Naive thymus-derived CD8-positive, alpha-beta T cell (primary cell): ENCODE measurements around the gene AHRR. TPM values are rescaled to one million over a fixed set of nuclear protein-coding genes. Genes with fewer than 3 reads are reported as not detected.
A peak's percentile ranks its signal among the peaks of the same experiment; 100 is the strongest.

Experiments used
- ATAC-seq, 2 donors: fragments of 150-1000 bp; cut with Tn5 transposase in 1 of 2; sonication (Bioruptor Pico), chemical (Tn5 transposase) in 1 of 2; 1 replicate in 1 of 2; 2 replicates in 1 of 2; pipeline ENCODE4 v1.10.0; 2021; ENCODE audit warnings: mild to moderate bottlenecking in 2 of 2, moderate library complexity in 2 of 2
- POLR2A ChIA-PET: fragments of 350-600 bp; sonication (Branson Sonifier 250); formaldehyde crosslinking; loops from one replicate; lab custom pipeline; 2021; ENCODE audit warnings: antibody characterized with exemption; lab: Charles Lee
- DNase-seq, 10 donors: peaks; one replicate each; pipeline versions ENCODE4 v3.0.0 to v3.0.0-alpha.2; 2020 to 2022
- H3K27ac Mint-ChIP-seq, 10 donors: one replicate each; pipeline ENCODE4 v1.8.0; 2020 to 2022; ENCODE audit warnings: mild to moderate bottlenecking in 10 of 10, mixed read lengths in 10 of 10, moderate library complexity in 4 of 10, inconsistent platforms in 1 of 10
- H3K27me3 Mint-ChIP-seq, 5 donors: one replicate each; pipeline ENCODE4 v1.8.0; 2021 to 2022; ENCODE audit warnings: mixed read lengths in 5 of 5
- H3K36me3 Mint-ChIP-seq, 3 donors: one replicate each; pipeline ENCODE4 v1.8.0; 2020 to 2022; ENCODE audit warnings: mixed read lengths in 3 of 3, mild to moderate bottlenecking in 2 of 3, inconsistent platforms in 1 of 3
- H3K4me1 Mint-ChIP-seq, 4 donors: one replicate each; pipeline ENCODE4 v1.8.0; 2021 to 2022; ENCODE audit warnings: mixed read lengths in 4 of 4
- H3K4me3 Mint-ChIP-seq, 10 donors: one replicate each; pipeline ENCODE4 v1.8.0; 2020 to 2022; ENCODE audit warnings: mild to moderate bottlenecking in 10 of 10, mixed read lengths in 10 of 10, moderate library complexity in 6 of 10, inconsistent platforms in 1 of 10
- H3K9me3 Mint-ChIP-seq, 9 donors: one replicate each; pipeline ENCODE4 v1.8.0; 2020 to 2022; ENCODE audit warnings: mixed read lengths in 9 of 9, mild to moderate bottlenecking in 3 of 9, inconsistent platforms in 1 of 9, moderate library complexity in 1 of 9
- polyA plus RNA-seq, 3 donors: library from polyadenylated mRNA; unstranded; fragments of 300-500 nt; fragmentation: Illumina TruSeq; gene quantifications; one replicate each; pipeline ENCODE4 v1.2.3, GENCODE V29; 2021
- total RNA-seq, 8 experiments: library from RNA in 2 of 8; stranded (reverse) in 2 of 8; gene quantifications; one replicate each; pipeline ENCODE4 v1.2.3 and lab custom pipeline; 2021 to 2026

The AHRR gene
- total and polyA plus RNA-seq, 5 experiments from 2014 or later = 0.11 to 7.6 (median 3.0) TPM; not detected in 1

GRCh38 chr5:324736-325612, 3.5 kb downstream of the AHRR start:
- no peak for DNase-seq
- Mint-ChIP-seq H3K36me3 (peaks cover 0 to 7% (median 0%) of the 10 kb centered on the region in 3 donors), H3K4me3 (peak overlapping the region in 1 of 10 donors; percentile 20), H3K27ac (no peak overlapping the region), H3K9me3 (no peaks in the 10 kb centered on the region), H3K27me3 (peaks cover 19 to 66% (median 33%) of the 10 kb centered on the region in 5 donors), H3K4me1 (peaks cover 1 to 10% (median 9%) of the 10 kb centered on the region in 4 donors)
- POLR2A ChIA-PET = no interaction called here
- ATAC-seq = no peak

GRCh38 chr5:326109-326508, 4.6 kb downstream of the AHRR start:
- no peak overlapping the region for H3K4me3 Mint-ChIP-seq
- H3K27ac Mint-ChIP-seq = no peak overlapping the region
- H3K27me3 Mint-ChIP-seq = peaks cover 18 to 56% (median 28%) of the 10 kb centered on the region in 5 donors
- POLR2A ChIA-PET = no interaction called here
- no peak for ATAC-seq
- no peak for DNase-seq
- no peaks in the 10 kb centered on the region for H3K9me3 Mint-ChIP-seq
- H3K36me3 Mint-ChIP-seq = peaks cover 0 to 3% (median 0%) of the 10 kb centered on the region in 3 donors
- peaks cover under 1 to 7% (median 1%) of the 10 kb centered on the region in 4 donors for H3K4me1 Mint-ChIP-seq

- peaks cover 0 to 3% (median 0%) of the 10 kb centered on the region in 3 donors for H3K36me3 Mint-ChIP-seq
- POLR2A ChIA-PET = no interaction called here
- no peaks in the 10 kb centered on the region for H3K4me1 Mint-ChIP-seq
- ATAC-seq = no peak
- DNase-seq = no peak
- H3K9me3 Mint-ChIP-seq = no peaks in the 10 kb centered on the region
- peaks cover 13 to 46% (median 21%) of the 10 kb centered on the region in 5 donors for H3K27me3 Mint-ChIP-seq
- H3K4me3 Mint-ChIP-seq = no peak overlapping the region
- H3K27ac Mint-ChIP-seq = no peak overlapping the region
These were observed 7.7 kb downstream of the AHRR start for GRCh38 chr5:329121-329735.

DNA sequence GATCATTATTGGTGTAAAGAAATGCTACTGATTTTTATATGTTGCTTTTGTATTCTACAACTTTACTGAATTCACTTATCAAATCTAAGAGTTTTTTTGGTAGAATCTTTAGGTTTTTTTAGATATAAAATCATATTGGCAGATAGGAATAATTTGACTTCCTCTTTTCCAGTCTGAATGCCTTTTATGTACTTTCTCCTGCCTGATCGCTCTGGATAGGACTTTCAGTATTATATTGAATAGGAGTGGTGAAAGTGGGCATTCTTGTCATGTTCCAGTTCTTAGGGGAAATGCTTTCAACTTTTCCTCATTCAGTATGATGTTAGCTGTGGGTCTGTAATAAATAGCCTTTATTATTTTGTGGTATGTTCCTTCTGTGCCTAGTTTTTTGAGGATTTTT, 8.3 kb downstream of the AHRR start:
- H3K4me3 Mint-ChIP-seq = no peak overlapping the region
- POLR2A ChIA-PET = no interaction called here
- peaks cover 0 to 4% (median 1%) of the 10 kb centered on the region in 4 donors for H3K4me1 Mint-ChIP-seq
- no peaks in the 10 kb centered on the region for H3K9me3 Mint-ChIP-seq
- H3K36me3 Mint-ChIP-seq = peaks cover 0 to 3% (median 0%) of the 10 kb centered on the region in 3 donors
- ATAC-seq = no peak
- H3K27me3 Mint-ChIP-seq = peaks cover 13 to 44% (median 24%) of the 10 kb centered on the region in 5 donors
- no peak for DNase-seq
- no peak overlapping the region for H3K27ac Mint-ChIP-seq

- H3K9me3 Mint-ChIP-seq = no peaks in the 10 kb centered on the region
- DNase-seq = peak in 1 of 10 donors; percentile 24
- peaks cover 3 to 28% (median 9%) of the 10 kb centered on the region in 5 donors for H3K27me3 Mint-ChIP-seq
- no peak overlapping the region for H3K27ac Mint-ChIP-seq
- H3K36me3 Mint-ChIP-seq = no peaks in the 10 kb centered on the region
- ATAC-seq = no peak
- no peak overlapping the region for H3K4me3 Mint-ChIP-seq
- H3K4me1 Mint-ChIP-seq = peaks cover 0 to 7% (median 3%) of the 10 kb centered on the region in 4 donors
- POLR2A ChIA-PET = no interaction called here
These were observed 11.3 kb downstream of the AHRR start for GRCh38 chr5:332843-333242.

GRCh38 chr5:333945-334344, 12.4 kb downstream of the AHRR start:
- H3K4me3 Mint-ChIP-seq = no peak overlapping the region
- H3K27me3 Mint-ChIP-seq = peaks cover 0 to 20% (median 4%) of the 10 kb centered on the region in 5 donors
- H3K4me1 Mint-ChIP-seq = peaks cover 0 to 7% (median 3%) of the 10 kb centered on the region in 4 donors
- no peak for ATAC-seq
- no peaks in the 10 kb centered on the region for H3K36me3 Mint-ChIP-seq
- no peak overlapping the region for H3K27ac Mint-ChIP-seq
- DNase-seq = no peak
- POLR2A ChIA-PET = no interaction called here
- no peaks in the 10 kb centered on the region for H3K9me3 Mint-ChIP-seq

- no peaks in the 10 kb centered on the region for H3K36me3 Mint-ChIP-seq
- no peaks in the 10 kb centered on the region for H3K9me3 Mint-ChIP-seq
- peaks cover 0 to 7% (median 3%) of the 10 kb centered on the region in 4 donors for H3K4me1 Mint-ChIP-seq
- peaks cover 0 to 11% (median 4%) of the 10 kb centered on the region in 5 donors for H3K27me3 Mint-ChIP-seq
- POLR2A ChIA-PET = no interaction called here
- no peak overlapping the region for H3K27ac Mint-ChIP-seq
- DNase-seq = peak in 1 of 10 donors; percentile 46
- no peak for ATAC-seq
- H3K4me3 Mint-ChIP-seq = no peak overlapping the region
These were observed 13.6 kb downstream of the AHRR start for GRCh38 chr5:334903-335739.

- POLR2A ChIA-PET = no interaction called here
- Mint-ChIP-seq H3K9me3 (no peaks in the 10 kb centered on the region), H3K27me3 (peaks cover 0 to 10% (median 4%) of the 10 kb centered on the region in 5 donors), H3K4me1 (peaks cover 0 to 7% (median 3%) of the 10 kb centered on the region in 4 donors), H3K36me3 (no peaks in the 10 kb centered on the region), H3K4me3 (no peak overlapping the region), H3K27ac (no peak overlapping the region)
- DNase-seq = no peak
- ATAC-seq = no peak
These were observed 14.2 kb downstream of the AHRR start for GRCh38 chr5:335740-336038.

DNA sequence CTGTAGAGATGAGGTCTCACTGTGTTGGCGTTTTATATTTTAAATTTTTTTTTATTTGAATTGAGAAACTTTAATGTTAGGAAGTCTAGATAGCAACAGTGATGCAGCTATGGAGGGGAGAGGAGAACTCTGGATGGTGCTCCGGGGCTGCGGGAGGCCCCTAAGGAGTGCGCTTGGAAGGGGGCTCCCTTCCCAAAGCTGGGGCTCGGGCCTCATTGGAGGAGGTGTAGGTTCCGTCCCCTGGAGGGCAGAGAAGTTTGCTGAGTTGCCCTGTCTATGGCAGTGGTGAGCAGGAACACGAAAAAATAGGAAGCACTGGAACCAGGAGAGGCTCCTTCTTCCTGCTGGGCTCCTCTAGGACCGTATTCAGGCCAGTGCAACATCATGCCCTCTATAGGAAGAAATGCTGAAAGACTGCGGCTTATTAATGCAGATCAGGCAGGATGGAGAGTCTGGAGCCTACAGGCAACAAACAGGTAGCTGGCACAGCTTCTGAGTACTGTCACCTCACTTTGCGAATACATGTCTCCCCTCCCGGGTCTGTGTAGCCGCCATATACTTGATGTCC, 16.1 kb downstream of the AHRR start:
- POLR2A ChIA-PET = no interaction called here
- H3K9me3 Mint-ChIP-seq = no peaks in the 10 kb centered on the region
- no peak overlapping the region for H3K27ac Mint-ChIP-seq
- no peak for DNase-seq
- peaks cover 0 to 7% (median 3%) of the 10 kb centered on the region in 4 donors for H3K4me1 Mint-ChIP-seq
- H3K36me3 Mint-ChIP-seq = no peaks in the 10 kb centered on the region
- ATAC-seq = no peak
- H3K27me3 Mint-ChIP-seq = peaks cover 0 to 15% (median 4%) of the 10 kb centered on the region in 5 donors
- H3K4me3 Mint-ChIP-seq = no peak overlapping the region

GRCh38 chr5:342501-343460, 21.3 kb downstream of the AHRR start:
- no peaks in the 10 kb centered on the region for H3K36me3 Mint-ChIP-seq
- H3K27me3 Mint-ChIP-seq = peaks cover 0 to 24% (median 2%) of the 10 kb centered on the region in 5 donors
- ATAC-seq (no peak), DNase-seq (no peak)
- H3K9me3 Mint-ChIP-seq = no peaks in the 10 kb centered on the region
- peak overlapping the region; percentile 26 to 82 (median 62) for H3K4me3 Mint-ChIP-seq
- POLR2A ChIA-PET = interaction anchor here (0.9 kb wide), 1 partner anchor 26 kb away, joined by 3 read pairs; no protein-coding TSS in a partner anchor
- H3K4me1 Mint-ChIP-seq = peaks cover 6 to 21% (median 14%) of the 10 kb centered on the region in 4 donors
- H3K27ac Mint-ChIP-seq = peak overlapping the region in 5 of 10 donors; percentile 17 to 85 (median 44)
